ENCODE measurements around the gene POLDIP3. TPM values are rescaled to one million over a fixed set of nuclear protein-coding genes. Genes with fewer than 3 reads are reported as not detected.
"Not testable (repeated sequence)": the region's sequence is repeated elsewhere in the genome, so short reads cannot be mapped to it uniquely, and the experiment has no call there.

POLDIP3 gene
- total RNA-seq, 3 donors from 2014 or later: 58.6 to 65.8 (median 65.0) TPM

- Histone ChIP-seq H3K4me1 (ENCODE audit: low read depth) (peaks cover 8% of the 10 kb centered on the region), H3K36me3 (ENCODE audit: low read depth) (no peaks in the 10 kb centered on the region), H3K4me3 (no peak overlapping the region), H3K9me3 (no peaks in the 10 kb centered on the region)
- DNase-seq (no peak), ATAC-seq (no peak)
- TF ChIP-seq CTCF (IDR thresholded peaks at IDR 0.05): no peak
- intact Hi-C loops (cut with DNase I, micrococcal nuclease): no loop called here
Measured at GRCh38 chr22:42577623-42578240, 37.0 kb downstream of the POLDIP3 start.

GRCh38 chr22:42577141-42577540, 37.5 kb downstream of the POLDIP3 start:
- H3K4me3 ChIP-seq; intact Hi-C loops (cut with DNase I, micrococcal nuclease); H3K9me3 ChIP-seq; H3K4me1 ChIP-seq (ENCODE audit: low read depth); H3K36me3 ChIP-seq (ENCODE audit: low read depth); ATAC-seq; DNase-seq: not testable (repeated sequence)

GRCh38 chr22:42575996-42576574, 38.6 kb downstream of the POLDIP3 start:
- H3K36me3 ChIP-seq (ENCODE audit: low read depth); H3K4me1 ChIP-seq (ENCODE audit: low read depth); ATAC-seq; H3K9me3 ChIP-seq; intact Hi-C loops (cut with DNase I, micrococcal nuclease); H3K4me3 ChIP-seq: not testable (repeated sequence)
- DNase-seq: peak in 1 of 3 donors; percentile 25

GRCh38 chr22:42574468-42574867, 40.2 kb downstream of the POLDIP3 start:
- ATAC-seq; intact Hi-C loops (cut with DNase I, micrococcal nuclease); H3K9me3 ChIP-seq; H3K4me3 ChIP-seq; H3K4me1 ChIP-seq (ENCODE audit: low read depth); H3K36me3 ChIP-seq (ENCODE audit: low read depth): not testable (repeated sequence)
- peak in 1 of 3 donors; percentile 22 for DNase-seq

- H3K4me1 ChIP-seq (ENCODE audit: low read depth); DNase-seq; ATAC-seq; H3K36me3 ChIP-seq (ENCODE audit: low read depth); H3K9me3 ChIP-seq; intact Hi-C loops (cut with DNase I, micrococcal nuclease); H3K4me3 ChIP-seq: not testable (repeated sequence)
Measured at GRCh38 chr22:42574046-42574445, 40.6 kb downstream of the POLDIP3 start.

- DNase-seq: peak in 1 of 3 donors; percentile 14
- H3K9me3 ChIP-seq; H3K4me3 ChIP-seq; intact Hi-C loops (cut with DNase I, micrococcal nuclease); H3K36me3 ChIP-seq (ENCODE audit: low read depth); ATAC-seq; H3K4me1 ChIP-seq (ENCODE audit: low read depth): not testable (repeated sequence)
Measured at GRCh38 chr22:42571068-42571467, 43.6 kb downstream of the POLDIP3 start.

GRCh38 chr22:42570580-42570979, 44.1 kb downstream of the POLDIP3 start:
- intact Hi-C loops (cut with DNase I, micrococcal nuclease); H3K4me3 ChIP-seq: not testable (repeated sequence)
- peak; percentile 38 for ATAC-seq

GRCh38 chr22:42567950-42568349, 46.7 kb downstream of the POLDIP3 start:
- intact Hi-C loops (cut with DNase I, micrococcal nuclease); DNase-seq; ATAC-seq; H3K4me3 ChIP-seq; H3K9me3 ChIP-seq; H3K36me3 ChIP-seq (ENCODE audit: low read depth); H3K4me1 ChIP-seq (ENCODE audit: low read depth): not testable (repeated sequence)

More at GRCh38 chr22:42570580-42570979, 44.1 kb downstream of the POLDIP3 start:
- H3K36me3 ChIP-seq (ENCODE audit: low read depth); H3K4me1 ChIP-seq (ENCODE audit: low read depth); H3K9me3 ChIP-seq; DNase-seq: not testable (repeated sequence)

- intact Hi-C loops (cut with DNase I, micrococcal nuclease): no loop called here
- Histone ChIP-seq H3K36me3 (ENCODE audit: low read depth) (no peaks in the 10 kb centered on the region), H3K4me1 (ENCODE audit: low read depth) (no peaks in the 10 kb centered on the region), H3K4me3 (no peak overlapping the region), H3K9me3 (no peaks in the 10 kb centered on the region)
- DNase-seq: peak in 1 of 3 donors; percentile 40
- no peak for ATAC-seq
- no peak for TF ChIP-seq CTCF (IDR thresholded peaks at IDR 0.05)
Measured at GRCh38 chr22:42565956-42566355, 48.7 kb downstream of the POLDIP3 start.
